ENCODE results near the gene MMP25.

Gene MMP25

GRCh38 chr16:3057181-3058138, 11.1 kb downstream of the MMP25 start:
- DNase-seq (ENCODE audit: low read depth) = no peak
- H3K4me3 ChIP-seq (replicated peaks; ENCODE audit: low read depth, low read length) = peak overlapping the region; percentile 7
- TF ChIP-seq CTCF (IDR thresholded peaks at IDR 0.05; ENCODE audit: low read length, missing control alignments) = no peak

- H3K4me3 ChIP-seq (replicated peaks; ENCODE audit: low read depth, low read length) = peak overlapping the region; percentile 77
- DNase-seq (ENCODE audit: low read depth) = peak; percentile 23
- TF ChIP-seq CTCF (IDR thresholded peaks at IDR 0.05; ENCODE audit: low read length, missing control alignments) = no peak
These were observed 12.0 kb downstream of the MMP25 start for GRCh38 chr16:3058139-3059030.

GRCh38 chr16:3059041-3059722, 12.8 kb downstream of the MMP25 start:
- peak overlapping the region; percentile 77 for H3K4me3 ChIP-seq (replicated peaks; ENCODE audit: low read depth, low read length)
- peak; percentile 86 for DNase-seq (ENCODE audit: low read depth)
- peak; percentile 37 for TF ChIP-seq CTCF (IDR thresholded peaks at IDR 0.05; ENCODE audit: low read length, missing control alignments)

GRCh38 chr16:3059723-3060242, 13.4 kb downstream of the MMP25 start:
- peak overlapping the region; percentile 29 for H3K4me3 ChIP-seq (replicated peaks; ENCODE audit: low read depth, low read length)
- no peak for TF ChIP-seq CTCF (IDR thresholded peaks at IDR 0.05; ENCODE audit: low read length, missing control alignments)
- DNase-seq (ENCODE audit: low read depth) = no peak

- TF ChIP-seq CTCF (IDR thresholded peaks at IDR 0.05; ENCODE audit: low read length, missing control alignments) = no peak
- no peak overlapping the region for H3K4me3 ChIP-seq (replicated peaks; ENCODE audit: low read depth, low read length)
- no peak for DNase-seq (ENCODE audit: low read depth)
These were observed 14.2 kb downstream of the MMP25 start for GRCh38 chr16:3060339-3061127.

- H3K4me3 ChIP-seq (replicated peaks; ENCODE audit: low read depth, low read length) = no peak overlapping the region
- no peak for TF ChIP-seq CTCF (IDR thresholded peaks at IDR 0.05; ENCODE audit: low read length, missing control alignments)
- DNase-seq (ENCODE audit: low read depth) = no peak
These were observed 16.2 kb downstream of the MMP25 start for GRCh38 chr16:3062553-3062952.
